GM23338 (cell line): ENCODE results near the gene B4GALT2. TPM values are rescaled to one million over a fixed set of nuclear protein-coding genes. Genes with fewer than 3 reads are reported as not detected.

Experiments used
- ATAC-seq: fragments of 200-7000 bp; cut with Tn5 transposase; 3 replicates; pipeline ENCODE4 v1.9.1; 2020
- DNase-seq: peaks from one replicate; pipeline ENCODE4 v3.0.0-alpha.2; 2015; ENCODE audit warnings: low spot score
- H2AFZ ChIP-seq: fragments of 200-600 bp; sonication (generic); 2 replicates; pipeline ENCODE4 v1.8.0; 2016; ENCODE audit warnings: antibody characterized with exemption, mild to moderate bottlenecking, moderate library complexity
- H3F3A ChIP-seq: fragments of 200-600 bp; sonication (generic); replicated peaks from 2 replicates; pipeline ENCODE4 v1.8.0; 2017; ENCODE audit warnings: antibody characterized with exemption, mixed run types, low read depth
- H3K27ac ChIP-seq: fragments of 200-600 bp; sonication (generic); 2 replicates; pipeline ENCODE4 v1.6.1; 2016; ENCODE audit warnings: low read depth
- H3K27me3 ChIP-seq: fragments of 200-600 bp; sonication (generic); 2 replicates; pipeline ENCODE4 v1.8.0; 2016; ENCODE audit warnings: mild to moderate bottlenecking, mixed run types, moderate library complexity; ENCODE audit not compliant: insufficient read depth
- H3K36me3 ChIP-seq: fragments of 200-600 bp; sonication (generic); 2 replicates; pipeline ENCODE4 v1.8.0; 2016; ENCODE audit warnings: mild to moderate bottlenecking; ENCODE audit not compliant: insufficient read depth
- H3K4me1 ChIP-seq: fragments of 200-600 bp; sonication (generic); 2 replicates; pipeline ENCODE4 v1.8.0; 2016; ENCODE audit warnings: mild to moderate bottlenecking, moderate library complexity; ENCODE audit not compliant: insufficient read depth
- H3K4me2 ChIP-seq: fragments of 200-600 bp; sonication (generic); 2 replicates; pipeline ENCODE4 v1.7.1; 2017; ENCODE audit warnings: mixed run types
- H3K4me3 ChIP-seq: fragments of 200-600 bp; sonication (generic); 2 replicates; pipeline ENCODE4 v1.6.1; 2016; ENCODE audit warnings: mixed run types
- H3K79me2 ChIP-seq: fragments of 200-600 bp; sonication (generic); replicated peaks from 2 replicates; pipeline ENCODE4 v1.8.0; 2017; ENCODE audit warnings: mild to moderate bottlenecking; ENCODE audit not compliant: insufficient read depth
- H3K9me2 ChIP-seq: fragments of 200-600 bp; sonication (generic); 2 replicates; pipeline ENCODE4 v1.8.0; 2017; ENCODE audit not compliant: insufficient read depth
- H4K20me1 ChIP-seq: fragments of 200-600 bp; sonication (generic); replicated peaks from 2 replicates; pipeline ENCODE4 v1.8.0; 2017; ENCODE audit warnings: mild to moderate bottlenecking; ENCODE audit not compliant: insufficient read depth
- H3K27ac Mint-ChIP-seq: 2 replicates; pipeline ENCODE4 v1.8.0; 2020; ENCODE audit warnings: inconsistent platforms, mild to moderate bottlenecking, moderate library complexity, mixed read lengths
- H3K27me3 Mint-ChIP-seq: 3 replicates; pipeline ENCODE4 v1.8.0; 2022; ENCODE audit warnings: low read depth, mild to moderate bottlenecking, moderate library complexity, mixed read lengths, inconsistent platforms; ENCODE audit not compliant: insufficient read depth, poor library complexity
- H3K36me3 Mint-ChIP-seq: 3 replicates; pipeline ENCODE4 v1.8.0; 2021; ENCODE audit warnings: low read depth, mild to moderate bottlenecking, inconsistent platforms, moderate library complexity, mixed read lengths
- H3K4me1 Mint-ChIP-seq: 3 replicates; pipeline ENCODE4 v1.8.0; 2020; ENCODE audit warnings: mild to moderate bottlenecking, inconsistent platforms, mixed read lengths
- H3K4me3 Mint-ChIP-seq: 3 replicates; pipeline ENCODE4 v1.8.0; 2021; ENCODE audit warnings: moderate library complexity, mild to moderate bottlenecking, inconsistent platforms, mixed read lengths
- H3K9me3 Mint-ChIP-seq: 3 replicates; pipeline ENCODE4 v1.8.0; 2020; ENCODE audit warnings: moderate library complexity, mild to moderate bottlenecking, inconsistent platforms, mixed read lengths
- CREB1 ChIP-seq: fragments of 250-450 bp; sonication (Bioruptor Pico); IDR thresholded peaks from 2 replicates; pipeline ENCODE4 v1.5.0; 2020; ENCODE audit warnings: low read depth, mild to moderate bottlenecking, moderate library complexity
- CTCF ChIP-seq, 2 experiments: fragments of 200-600 bp in 1 of 2; sonication (generic) in 1 of 2; conservative IDR thresholded peaks; 2 replicates each; pipeline versions ENCODE4 v1.5.1 to v1.6.1; 2016 to 2017; ENCODE audit warnings: antibody characterized with exemption in 2 of 2, low read depth in 2 of 2, mild to moderate bottlenecking in 2 of 2, moderate library complexity in 1 of 2
- EZH2 ChIP-seq: fragments of 200-600 bp; sonication (generic); IDR thresholded peaks from one replicate; pipeline ENCODE4 v1.8.0; 2017; ENCODE audit warnings: antibody characterized with exemption, mild to moderate bottlenecking, low read depth; ENCODE audit not compliant: unreplicated experiment
- EZH2phosphoT487 ChIP-seq: fragments of 200-600 bp; sonication (generic); IDR thresholded peaks from one replicate; pipeline ENCODE4 v1.8.1; 2018; ENCODE audit warnings: antibody characterized with exemption; ENCODE audit not compliant: unreplicated experiment
- JUNB ChIP-seq: IDR thresholded peaks from one replicate; pipeline ENCODE4 v1.6.1; 2016; ENCODE audit warnings: antibody characterized with exemption; ENCODE audit not compliant: unreplicated experiment
- NANOG ChIP-seq: IDR thresholded peaks from 2 replicates; pipeline ENCODE4 v1.6.1; 2016; ENCODE audit warnings: antibody characterized with exemption, borderline replicate concordance
- POLR2AphosphoS5 ChIP-seq: IDR thresholded peaks from 2 replicates; pipeline ENCODE4 v1.6.1; 2016; ENCODE audit warnings: antibody characterized with exemption, low read depth
- REST ChIP-seq: IDR thresholded peaks from one replicate; pipeline ENCODE4 v1.6.1; 2018; ENCODE audit warnings: antibody characterized with exemption; ENCODE audit not compliant: unreplicated experiment
- STAT1 ChIP-seq: IDR thresholded peaks from one replicate; pipeline ENCODE4 v1.6.1; 2016; ENCODE audit warnings: antibody characterized with exemption; ENCODE audit not compliant: unreplicated experiment
- ZNF114 ChIP-seq: fragments of 250-450 bp; sonication (Bioruptor Pico); IDR thresholded peaks from 2 replicates; pipeline ENCODE4 v1.5.0; 2020; ENCODE audit warnings: mild to moderate bottlenecking, moderate library complexity
- ZNF331 ChIP-seq: fragments of 250-450 bp; sonication (Bioruptor Pico); IDR thresholded peaks from 2 replicates; pipeline ENCODE4 v1.5.0; 2020; ENCODE audit warnings: low read depth, mild to moderate bottlenecking, moderate library complexity
- ZNF462 ChIP-seq: fragments of 250-450 bp; sonication (Bioruptor Pico); IDR thresholded peaks from 2 replicates; pipeline ENCODE4 v1.5.0; 2020; ENCODE audit warnings: mild to moderate bottlenecking, moderate library complexity
- polyA plus RNA-seq: library from polyadenylated mRNA; unstranded; fragments of >200 nt; fragmentation: Nextera tagmentation; extraction: Ambion mirVana; gene quantifications from 2 replicates; pipeline ENCODE4 v1.2.1, GENCODE V29; 2016
- total RNA-seq: library from RNA; depleted of rRNA; stranded (reverse); fragments of >200 nt; shearing (Covaris generic); gene quantifications from 2 replicates; pipeline ENCODE4 v1.2.3, GENCODE V29; 2014

The B4GALT2 gene
- total and polyA plus RNA-seq, 2 experiments from 2014 or later = 22.4 to 63.1 TPM

- Histone ChIP-seq H3K27me3 (peaks cover 8% of the 10 kb centered on the region), H3K4me1 (peaks cover 42% of the 10 kb centered on the region), H3K27ac (peak within 1 kb of the TSS; percentile 88; the same call in 1 of the 2 replicates), H3K4me2 (peak within 1 kb of the TSS; percentile 97), H3K9me2 (no peaks in the 10 kb centered on the region), H2AFZ (peak within 1 kb of the TSS; percentile 96), H3K36me3 (no peaks in the 10 kb centered on the region), H3F3A (peaks cover 31% of the 10 kb centered on the region), H3K79me2 (0 out of 2 replicates have a peak, but pooled peaks cover 7% of the 10 kb centered on the region), H3K4me3 (peak within 1 kb of the TSS; percentile 96), H4K20me1 (peaks cover 16% of the 10 kb centered on the region)
- H3K27ac Mint-ChIP-seq = peak within 1 kb of the TSS; percentile 82; the same call in 1 of the 2 replicates
- TF ChIP-seq POLR2AphosphoS5 = peak; percentile 78
- TF ChIP-seq JUNB = no peak
- no peak for TF ChIP-seq ZNF331
- TF ChIP-seq EZH2phosphoT487 = no peak
- TF ChIP-seq CREB1 (CRISPR knock-in tag) = peak; percentile 83
- TF ChIP-seq REST = peak; percentile 25
- no peak for TF ChIP-seq CTCF (conservative IDR thresholded peaks at IDR 0.05; ENCODE audit: low read depth in 2 of 2)
- TF ChIP-seq ZNF114 = no peak
- TF ChIP-seq STAT1 = no peak
- no peak for TF ChIP-seq NANOG
- TF ChIP-seq EZH2 = no peak
- no peak for TF ChIP-seq ZNF462
- peaks cover 37% of the 10 kb centered on the region for H3K27me3 Mint-ChIP-seq
- ATAC-seq (peak; percentile 55), DNase-seq (peak; percentile 92)
- no peaks in the 10 kb centered on the region for H3K9me3 Mint-ChIP-seq
- H3K4me3 Mint-ChIP-seq = peak within 1 kb of the TSS; percentile 81
- H3K4me1 Mint-ChIP-seq = peaks cover 56% of the 10 kb centered on the region
- H3K36me3 Mint-ChIP-seq = peaks cover 4% of the 10 kb centered on the region; the same call in 1 of the 3 replicates
Measured at GRCh38 chr1:43933386-43934100, 45.5 kb upstream of the B4GALT2 start, which contains the start of gene ARTN. TSS of gene ARTN (plus strand) at chr1:43933801. CDS start at chr1:43935657, 1,856 bp downstream.
